Measurements from ENCODE around the gene ZNF398.

DNA sequence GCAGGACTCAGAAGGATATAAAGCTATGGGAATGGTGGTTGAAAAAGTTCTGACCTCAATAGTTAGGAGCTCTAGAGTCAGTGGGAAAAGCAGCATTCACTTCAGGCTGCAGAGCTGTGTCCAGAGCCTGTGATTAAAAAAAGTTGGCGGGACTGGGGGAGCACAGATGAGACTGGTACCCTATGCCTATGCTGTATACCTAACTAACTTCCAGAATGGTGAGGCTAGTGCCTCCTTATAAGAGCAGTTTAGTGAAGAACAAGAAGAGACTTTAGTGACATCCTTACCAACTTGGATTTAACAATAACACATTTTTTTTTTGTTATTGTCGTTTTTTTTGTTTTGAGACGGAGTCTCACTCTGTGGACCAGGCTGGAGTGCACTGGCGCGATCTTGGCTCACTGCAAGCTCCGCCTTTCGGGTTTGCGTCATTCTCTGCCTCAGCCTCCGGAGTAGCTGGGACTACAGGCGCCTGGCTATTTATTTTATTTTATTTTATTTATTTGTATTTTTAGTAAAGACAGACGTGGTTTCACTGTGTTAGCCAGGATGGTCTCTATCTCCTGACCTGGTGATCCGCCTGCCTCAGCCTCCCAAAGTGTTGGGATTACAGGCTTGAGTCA is 41.5 kb downstream of the ZNF398 start:
- TF ChIP-seq CTCF (IDR thresholded peaks at IDR 0.05 in 8 of 11, conservative IDR thresholded peaks at IDR 0.05 in 3 of 11) = no peak
- no peak for TF ChIP-seq POLR2A (IDR thresholded peaks at IDR 0.05)
- TF ChIP-seq POLR2AphosphoS5 (IDR thresholded peaks at IDR 0.05) = no peak
